ENCODE measurements around the gene COMMD1.

Gene COMMD1

GRCh38 chr2:62181843-62182242 lies 276.4 kb downstream of the COMMD1 start:
- DNase-seq: no peak
- TF ChIP-seq GATA1 (IDR thresholded peaks at IDR 0.05; ENCODE audit: low read depth, low read length) (no peak), POLR2A (IDR thresholded peaks at IDR 0.05; ENCODE audit: low read length) (no peak)

DNA sequence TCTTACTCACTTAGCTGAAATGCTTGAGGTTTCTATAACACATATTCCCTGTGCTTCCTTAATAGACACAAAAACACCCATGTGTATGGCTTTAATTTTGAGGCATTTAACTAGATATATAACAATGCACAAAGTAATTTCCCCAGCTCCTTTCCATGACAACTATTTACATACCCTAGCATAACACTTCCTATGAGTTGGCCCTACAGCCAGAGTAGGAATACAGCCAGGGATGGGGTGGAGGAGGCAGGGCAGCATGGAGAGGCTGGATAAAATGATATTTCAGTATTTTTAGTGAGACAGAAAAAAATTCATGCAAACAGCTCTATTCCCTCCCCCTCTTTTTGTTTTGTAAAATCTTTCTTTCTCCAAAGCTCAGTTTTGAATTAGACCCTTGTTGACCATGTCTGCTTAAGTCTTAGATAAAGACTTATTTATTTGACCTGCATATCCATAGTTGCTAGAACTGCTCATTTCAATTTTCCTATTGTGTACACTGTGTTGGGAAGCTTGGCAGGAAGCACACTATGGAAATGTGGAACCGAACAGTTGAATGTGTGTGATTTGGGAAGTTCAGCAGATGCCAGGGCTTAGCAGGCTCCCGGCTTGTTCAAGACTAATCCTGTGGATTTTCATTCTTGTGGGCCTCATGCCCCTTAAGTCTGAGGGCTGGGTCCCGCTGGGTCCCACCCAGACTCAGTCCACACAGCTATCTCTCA lies 279.2 kb downstream of the COMMD1 start:
- DNase-seq: no peak
- TF ChIP-seq GATA1 (IDR thresholded peaks at IDR 0.05; ENCODE audit: low read depth, low read length): no peak
- no peak for TF ChIP-seq POLR2A (IDR thresholded peaks at IDR 0.05; ENCODE audit: low read length)
